Stimulated activated CD4-positive, alpha-beta T cell treated with anti-CD3 and anti-CD28 coated beads, Interleukin-1b, Interleukin-23, amount 100 ng/mL, for 24 hours (primary cell): ENCODE measurements around the gene GAK.

ENCODE experiments used
- DNase-seq, 4 experiments: peaks; one replicate each; pipeline ENCODE4 v3.0.0-alpha.2; 2020; ENCODE audit warnings: low read depth in 4 of 4, low spot score in 1 of 4

GAK gene

GRCh38 chr4:909131-909571 lies 23.0 kb downstream of the GAK start:
- no peak for DNase-seq

GRCh38 chr4:907691-908425 lies 24.3 kb downstream of the GAK start:
- no peak for DNase-seq

- no peak for DNase-seq
Measured at GRCh38 chr4:907103-907400, 25.1 kb downstream of the GAK start.

- DNase-seq = no peak
Measured at GRCh38 chr4:906339-907102, 25.6 kb downstream of the GAK start.

GRCh38 chr4:905485-906338 lies 26.4 kb downstream of the GAK start:
- DNase-seq = no peak

GRCh38 chr4:903066-904046 lies 28.8 kb downstream of the GAK start:
- no peak for DNase-seq

- no peak for DNase-seq
Measured at GRCh38 chr4:901192-901910, 30.8 kb downstream of the GAK start.

- no peak for DNase-seq
Measured at GRCh38 chr4:900721-901120, 31.4 kb downstream of the GAK start.

- no peak for DNase-seq
Measured at GRCh38 chr4:900073-900472, 32.0 kb downstream of the GAK start.

- no peak for DNase-seq
Measured at GRCh38 chr4:899556-899906, 32.6 kb downstream of the GAK start.

GRCh38 chr4:898869-899555 lies 33.1 kb downstream of the GAK start:
- no peak for DNase-seq

- no peak for DNase-seq
Measured at GRCh38 chr4:898123-898522, 34.0 kb downstream of the GAK start.

- no peak for DNase-seq
Measured at GRCh38 chr4:896630-897029, 35.5 kb downstream of the GAK start.

GRCh38 chr4:896216-896615 lies 35.9 kb downstream of the GAK start:
- DNase-seq = no peak

- DNase-seq = no peak
Measured at GRCh38 chr4:895596-895995, 36.5 kb downstream of the GAK start.

GRCh38 chr4:893995-894705 lies 38.0 kb downstream of the GAK start:
- no peak for DNase-seq

- DNase-seq = no peak
Measured at GRCh38 chr4:893276-893994, 38.7 kb downstream of the GAK start.

- no peak for DNase-seq
Measured at GRCh38 chr4:892780-893179, 39.3 kb downstream of the GAK start.
